RWPE2 (cell line): ENCODE results near the gene ZAP70.

Experiments used
- ATAC-seq: fragments of 200-7000 bp; cut with Tn5 transposase; 3 replicates; pipeline ENCODE4 v1.9.1; 2021; ENCODE audit warnings: low read depth
- DNase-seq: peaks from one replicate; pipeline ENCODE4 v3.0.0-alpha.2; 2020; ENCODE audit warnings: low spot score
- H3K27ac ChIP-seq: fragments of 450-650 bp; 2 replicates; pipeline ENCODE4 v1.5.1; 2017; ENCODE audit warnings: mild to moderate bottlenecking; ENCODE audit not compliant: poor library complexity, severe bottlenecking
- H3K27me3 ChIP-seq: fragments of 250-450 bp; sonication (Bioruptor Pico); 2 replicates; pipeline ENCODE4 v1.5.1; 2021; ENCODE audit warnings: mild to moderate bottlenecking, moderate library complexity; ENCODE audit not compliant: insufficient read depth, poor library complexity, severe bottlenecking
- H3K36me3 ChIP-seq: fragments of 250-450 bp; sonication (Bioruptor Pico); 2 replicates; pipeline ENCODE4 v1.5.1; 2020; ENCODE audit warnings: low read depth, mild to moderate bottlenecking, moderate library complexity
- H3K4me1 ChIP-seq: fragments of 250-450 bp; sonication (Bioruptor Pico); 2 replicates; pipeline ENCODE4 v1.5.1; 2021; ENCODE audit warnings: mild to moderate bottlenecking, moderate library complexity; ENCODE audit not compliant: insufficient read depth, poor library complexity, severe bottlenecking
- H3K4me3 ChIP-seq: fragments of 250-450 bp; sonication (Bioruptor Pico); 2 replicates; pipeline ENCODE4 v1.5.1; 2021; ENCODE audit warnings: mild to moderate bottlenecking, moderate library complexity; ENCODE audit not compliant: severe bottlenecking
- H3K9me3 ChIP-seq: fragments of 250-450 bp; sonication (Bioruptor Pico); 2 replicates; pipeline ENCODE4 v1.5.1; 2021; ENCODE audit warnings: mild to moderate bottlenecking, moderate library complexity; ENCODE audit not compliant: severe bottlenecking
- TF ChIP-seq, protein P1 (sequence below): fragments of 450-650 bp; IDR thresholded peaks from one replicate; pipeline ENCODE4 v1.5.1; 2017; ENCODE audit warnings: mild to moderate bottlenecking, moderate library complexity; ENCODE audit not compliant: poor library complexity, severe bottlenecking

The ZAP70 gene

DNA sequence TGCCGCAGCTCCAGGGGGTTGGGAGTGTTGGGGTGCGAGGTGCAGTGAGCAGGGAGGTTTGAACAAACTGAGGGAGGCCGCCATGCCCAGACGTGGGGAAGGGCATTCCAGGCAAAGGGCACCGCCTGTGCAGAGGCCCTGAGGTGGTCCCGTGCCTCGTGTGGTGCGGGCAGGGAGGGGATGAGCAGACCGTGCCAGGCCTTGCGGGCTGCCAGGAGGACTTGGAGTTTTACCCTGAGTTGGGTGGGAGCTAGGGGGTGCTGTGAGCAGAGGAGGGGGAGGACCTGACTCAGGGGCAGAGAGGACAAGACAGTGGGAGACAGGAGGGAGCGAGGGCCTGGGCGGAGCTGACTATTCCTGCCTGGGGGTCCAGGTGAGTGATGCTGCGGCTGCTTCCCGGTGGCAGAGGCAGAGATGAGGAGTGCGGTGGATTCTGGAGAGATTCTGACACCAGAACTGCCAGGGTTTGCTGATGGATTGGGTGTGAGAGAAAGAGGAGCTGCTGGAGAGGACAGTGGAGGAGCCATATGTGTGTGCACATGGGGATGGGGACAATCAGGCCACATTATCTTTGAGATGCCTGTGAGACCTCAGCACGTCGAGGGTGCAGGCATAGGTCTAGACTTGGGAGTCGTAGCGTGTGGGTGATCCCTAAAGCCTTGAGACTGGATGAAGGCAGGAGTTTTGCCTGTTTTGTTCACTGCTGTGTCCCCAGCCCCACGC, 23.4 kb downstream of the ZAP70 start:
- Histone ChIP-seq H3K4me1 (peaks cover 8% of the 10 kb centered on the region), H3K36me3 (no peaks in the 10 kb centered on the region), H3K9me3 (no peaks in the 10 kb centered on the region), H3K4me3 (no peak overlapping the region), H3K27me3 (no peaks in the 10 kb centered on the region), H3K27ac (no peak overlapping the region)
- ATAC-seq (no peak), DNase-seq (peak; percentile 38)
- TF ChIP-seq, protein P1, sequence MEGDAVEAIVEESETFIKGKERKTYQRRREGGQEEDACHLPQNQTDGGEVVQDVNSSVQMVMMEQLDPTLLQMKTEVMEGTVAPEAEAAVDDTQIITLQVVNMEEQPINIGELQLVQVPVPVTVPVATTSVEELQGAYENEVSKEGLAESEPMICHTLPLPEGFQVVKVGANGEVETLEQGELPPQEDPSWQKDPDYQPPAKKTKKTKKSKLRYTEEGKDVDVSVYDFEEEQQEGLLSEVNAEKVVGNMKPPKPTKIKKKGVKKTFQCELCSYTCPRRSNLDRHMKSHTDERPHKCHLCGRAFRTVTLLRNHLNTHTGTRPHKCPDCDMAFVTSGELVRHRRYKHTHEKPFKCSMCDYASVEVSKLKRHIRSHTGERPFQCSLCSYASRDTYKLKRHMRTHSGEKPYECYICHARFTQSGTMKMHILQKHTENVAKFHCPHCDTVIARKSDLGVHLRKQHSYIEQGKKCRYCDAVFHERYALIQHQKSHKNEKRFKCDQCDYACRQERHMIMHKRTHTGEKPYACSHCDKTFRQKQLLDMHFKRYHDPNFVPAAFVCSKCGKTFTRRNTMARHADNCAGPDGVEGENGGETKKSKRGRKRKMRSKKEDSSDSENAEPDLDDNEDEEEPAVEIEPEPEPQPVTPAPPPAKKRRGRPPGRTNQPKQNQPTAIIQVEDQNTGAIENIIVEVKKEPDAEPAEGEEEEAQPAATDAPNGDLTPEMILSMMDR, result no peak

DNA sequence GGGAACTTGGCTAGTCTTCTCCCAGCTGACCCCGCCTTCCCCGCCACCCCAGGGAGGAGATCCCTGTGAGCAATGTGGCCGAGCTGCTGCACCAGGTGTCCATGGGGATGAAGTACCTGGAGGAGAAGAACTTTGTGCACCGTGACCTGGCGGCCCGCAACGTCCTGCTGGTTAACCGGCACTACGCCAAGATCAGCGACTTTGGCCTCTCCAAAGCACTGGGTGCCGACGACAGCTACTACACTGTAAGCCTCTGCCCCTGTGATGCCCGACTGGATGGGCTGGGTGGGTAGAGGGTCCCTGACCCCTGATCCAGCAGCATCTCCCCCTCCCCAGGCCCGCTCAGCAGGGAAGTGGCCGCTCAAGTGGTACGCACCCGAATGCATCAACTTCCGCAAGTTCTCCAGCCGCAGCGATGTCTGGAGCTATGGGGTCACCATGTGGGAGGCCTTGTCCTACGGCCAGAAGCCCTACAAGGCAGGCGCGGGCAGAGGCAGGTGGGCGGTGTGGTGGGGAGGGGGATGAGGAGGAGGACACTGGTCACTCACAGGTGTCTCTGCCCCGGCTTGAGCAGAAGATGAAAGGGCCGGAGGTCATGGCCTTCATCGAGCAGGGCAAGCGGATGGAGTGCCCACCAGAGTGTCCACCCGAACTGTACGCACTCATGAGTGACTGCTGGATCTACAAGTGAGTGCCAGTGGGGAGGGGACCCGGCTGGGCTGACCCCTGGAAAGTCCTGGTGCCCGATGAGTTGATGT, 24.2 kb downstream of the ZAP70 start:
- Histone ChIP-seq H3K27ac (no peak overlapping the region), H3K27me3 (no peaks in the 10 kb centered on the region), H3K9me3 (no peaks in the 10 kb centered on the region), H3K4me3 (no peak overlapping the region), H3K4me1 (peaks cover 16% of the 10 kb centered on the region), H3K36me3 (no peaks in the 10 kb centered on the region)
- no peak for ATAC-seq
- peak; percentile 52 for DNase-seq
- TF ChIP-seq, protein P1, result no peak

DNA sequence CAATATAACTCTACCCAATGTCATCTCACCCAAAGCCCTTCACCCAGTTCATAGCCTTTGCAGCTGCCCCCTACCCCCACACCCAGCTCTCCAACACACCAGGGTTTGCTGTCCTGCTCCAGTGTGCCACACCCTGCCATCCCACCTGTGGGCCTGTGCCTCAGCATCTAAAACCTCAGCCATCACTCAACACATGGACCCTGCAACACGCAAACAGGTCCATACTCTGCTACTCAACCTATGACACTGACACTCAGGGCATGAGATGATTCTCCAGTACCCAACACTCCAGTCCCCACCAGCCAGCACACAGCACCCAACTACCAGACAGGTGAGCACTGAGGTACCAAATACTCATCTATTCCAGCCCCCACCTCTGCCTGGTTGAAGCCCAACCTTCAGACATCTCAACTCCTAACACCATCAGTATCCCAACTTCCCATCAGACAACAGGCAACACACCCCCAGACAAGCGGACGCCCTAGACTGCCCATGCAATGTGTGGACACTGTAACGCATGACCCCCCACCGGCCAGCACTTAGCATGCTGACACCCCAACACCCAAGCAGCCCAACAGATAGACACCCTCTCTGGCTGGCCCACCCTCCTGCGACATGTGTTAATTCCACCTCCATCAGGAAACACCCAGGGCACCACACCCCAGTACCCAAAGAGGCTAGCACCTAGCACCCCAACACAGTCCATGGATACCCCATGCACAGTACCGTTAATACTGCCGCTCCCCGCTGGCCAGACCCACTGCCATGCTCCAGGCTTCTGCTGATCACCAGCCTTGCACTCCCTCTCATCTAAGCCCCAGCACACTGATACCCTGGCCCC, 25.0 kb downstream of the ZAP70 start:
- TF ChIP-seq, protein P1, result no peak
- no peak; the same call in 2 of the 3 replicates for ATAC-seq
- Histone ChIP-seq H3K4me3 (no peak overlapping the region), H3K27me3 (no peaks in the 10 kb centered on the region), H3K9me3 (no peaks in the 10 kb centered on the region), H3K36me3 (no peaks in the 10 kb centered on the region), H3K27ac (no peak overlapping the region), H3K4me1 (peaks cover 17% of the 10 kb centered on the region)
- peak; percentile 35 for DNase-seq

DNA sequence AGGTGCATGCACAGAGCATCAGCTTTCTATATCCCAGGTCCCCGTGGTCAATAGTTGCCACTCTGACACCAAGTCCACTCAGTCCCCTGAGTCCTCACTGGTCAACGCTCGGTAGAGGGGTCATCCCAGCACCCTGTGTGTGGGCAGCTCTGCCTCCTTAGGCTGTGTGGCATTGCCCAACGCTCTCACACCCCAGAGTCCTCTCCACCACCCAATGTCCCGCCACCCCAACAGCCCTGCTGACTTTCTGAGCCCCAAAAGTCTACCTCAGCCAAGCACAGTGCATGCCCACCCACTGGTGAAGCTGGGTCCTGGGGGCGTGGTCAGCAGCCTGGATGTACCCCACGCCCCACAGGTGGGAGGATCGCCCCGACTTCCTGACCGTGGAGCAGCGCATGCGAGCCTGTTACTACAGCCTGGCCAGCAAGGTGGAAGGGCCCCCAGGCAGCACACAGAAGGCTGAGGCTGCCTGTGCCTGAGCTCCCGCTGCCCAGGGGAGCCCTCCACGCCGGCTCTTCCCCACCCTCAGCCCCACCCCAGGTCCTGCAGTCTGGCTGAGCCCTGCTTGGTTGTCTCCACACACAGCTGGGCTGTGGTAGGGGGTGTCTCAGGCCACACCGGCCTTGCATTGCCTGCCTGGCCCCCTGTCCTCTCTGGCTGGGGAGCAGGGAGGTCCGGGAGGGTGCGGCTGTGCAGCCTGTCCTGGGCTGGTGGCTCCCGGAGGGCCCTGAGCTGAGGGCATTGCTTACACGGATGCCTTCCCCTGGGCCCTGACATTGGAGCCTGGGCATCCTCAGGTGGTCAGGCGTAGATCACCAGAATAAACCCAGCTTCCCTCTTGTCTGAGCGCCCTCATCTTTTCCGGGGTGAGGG, 25.9 kb downstream of the ZAP70 start:
- TF ChIP-seq, protein P1, result no peak
- H3K36me3 ChIP-seq, result no peaks in the 10 kb centered on the region
- no peak for ATAC-seq
- H3K27me3 ChIP-seq, result no peaks in the 10 kb centered on the region
- no peak overlapping the region for H3K4me3 ChIP-seq
- no peaks in the 10 kb centered on the region for H3K9me3 ChIP-seq
- peak; percentile 50 for DNase-seq
- peaks cover 17% of the 10 kb centered on the region for H3K4me1 ChIP-seq
- H3K27ac ChIP-seq, result no peak overlapping the region
